Activated naive CD4-positive, alpha-beta T cell treated with anti-CD3 and anti-CD28 coated beads, Interleukin-2, amount 50 U/mL, for 16 hours (primary cell): ENCODE measurements around the gene A1BG.
"Not testable (repeated sequence)": the region's sequence is repeated elsewhere in the genome, so short reads cannot be mapped to it uniquely, and the experiment has no call there.

ENCODE experiments used
- DNase-seq: peaks from one replicate; pipeline ENCODE4 v3.0.0-alpha.2; 2020

A1BG gene

GRCh38 chr19:58356766-58357480 lies 3.6 kb upstream of the A1BG start:
- DNase-seq = no peak

- DNase-seq = peak; percentile 53
Observed at GRCh38 chr19:58355908-58356765, 2.8 kb upstream of the A1BG start.

- DNase-seq = no peak
Observed at GRCh38 chr19:58355215-58355796, 2.0 kb upstream of the A1BG start.

- no peak for DNase-seq
Observed at GRCh38 chr19:58354478-58355030, 1.3 kb upstream of the A1BG start.

GRCh38 chr19:58353717-58354477 lies 605 bp upstream of the A1BG start:
- no peak for DNase-seq

- no peak for DNase-seq
Observed at GRCh38 chr19:58351990-58352755, 1.1 kb downstream of the A1BG start.

GRCh38 chr19:58351558-58351878 lies 1.8 kb downstream of the A1BG start:
- DNase-seq = no peak

GRCh38 chr19:58350871-58351557 lies 2.3 kb downstream of the A1BG start:
- no peak for DNase-seq

GRCh38 chr19:58350001-58350861 lies 3.1 kb downstream of the A1BG start:
- no peak for DNase-seq

GRCh38 chr19:58349590-58349989 lies 3.7 kb downstream of the A1BG start:
- DNase-seq = no peak

GRCh38 chr19:58348080-58348479 lies 5.2 kb downstream of the A1BG start:
- not testable (repeated sequence) for DNase-seq

- peak; percentile 53 for DNase-seq
Observed at GRCh38 chr19:58346961-58347929, 6.0 kb downstream of the A1BG start.

GRCh38 chr19:58345558-58345957 lies 7.7 kb downstream of the A1BG start:
- no peak for DNase-seq

GRCh38 chr19:58338825-58339558 lies 14.3 kb downstream of the A1BG start:
- no peak for DNase-seq

GRCh38 chr19:58338336-58338735 lies 15.0 kb downstream of the A1BG start:
- no peak for DNase-seq

- DNase-seq = no peak
Observed at GRCh38 chr19:58336820-58337219, 16.5 kb downstream of the A1BG start.

- no peak for DNase-seq
Observed at GRCh38 chr19:58336216-58336615, 17.1 kb downstream of the A1BG start.

- no peak for DNase-seq
Observed at GRCh38 chr19:58335630-58336029, 17.7 kb downstream of the A1BG start.
